Mucosa of descending colon (tissue), 3 donors: Measurements from ENCODE around the gene NUP155. TPM values are rescaled to one million over a fixed set of nuclear protein-coding genes. Genes with fewer than 3 reads are reported as not detected.
"Not testable (repeated sequence)": the region's sequence is repeated elsewhere in the genome, so short reads cannot be mapped to it uniquely, and the experiment has no call there.

ENCODE experiments used
- ATAC-seq: fragments of 200-7000 bp; cut with Tn5 transposase; one replicate; pipeline ENCODE4 v1.9.1; 2020; ENCODE audit warnings: mild to moderate bottlenecking, moderate library complexity
- DNase-seq, 3 donors: peaks; one replicate each; pipeline ENCODE4 v3.0.0-alpha.2; 2020
- H3K36me3 ChIP-seq: fragments of 200-600 bp; one replicate; pipeline ENCODE4 v1.8.0; 2021; ENCODE audit warnings: low read depth, mild to moderate bottlenecking
- H3K4me1 ChIP-seq: fragments of 200-600 bp; one replicate; pipeline ENCODE4 v1.8.0; 2021; ENCODE audit warnings: low read depth, mild to moderate bottlenecking
- H3K4me3 ChIP-seq: fragments of 200-600 bp; one replicate; pipeline ENCODE4 v1.8.0; 2021; ENCODE audit warnings: mild to moderate bottlenecking
- H3K9me3 ChIP-seq: fragments of 200-600 bp; one replicate; pipeline ENCODE4 v1.8.0; 2021; ENCODE audit warnings: mild to moderate bottlenecking
- CTCF ChIP-seq: fragments of 200-600 bp; IDR thresholded peaks from one replicate; pipeline ENCODE4 v1.8.0; 2022; ENCODE audit warnings: antibody characterized with exemption, mild to moderate bottlenecking
- intact Hi-C, 2 donors: fragments of 100-400 bp; cut with DNase I in 1 of 2; cut with micrococcal nuclease in 1 of 2; formaldehyde crosslinking; loops; one replicate each; pipeline versions ENCODE4 v1.11.0 to v1.11.1; 2022; cut with DNase I, micrococcal nuclease
- long read RNA-seq, 2 donors: library from polyadenylated mRNA; unstranded; transcript quantifications; one replicate each; pipeline ENCODE4 v2.0.0, GENCODE V29; 2019 to 2021
- total RNA-seq, 3 donors: library from RNA; stranded (reverse); fragmentation: NEBNext Ultra II Directional in 2 of 3; extraction: Animal tissue kit (Norgen Biotek cat#: 25700) in 2 of 3; gene quantifications; one replicate each; pipeline versions ENCODE4 v1.2.1 to v1.2.4, GENCODE V29; 2021 to 2023
- donor health status: DM: no; HTN: no; CAD: no; lungs with moderate emphysema.
- donor health status: DM: no; HTN: no; CAD: no.
- donor health status: DM: no; HTN: yes; CAD: no.

Gene NUP155
- 10 to 100 TPM; 16.0 to 20.4 (median 19.8) TPM for total RNA-seq
- long read RNA-seq, donor 1, full-length matches to known transcripts: 3 of 3 reads
- long read RNA-seq, donor 1, partial matches to known transcripts: 0 of 3 reads
- long read RNA-seq, donor 1, other reads (novel, unspliced or antisense): 0 of 3 reads
- long read RNA-seq, donor 2: 0 reads

DNA sequence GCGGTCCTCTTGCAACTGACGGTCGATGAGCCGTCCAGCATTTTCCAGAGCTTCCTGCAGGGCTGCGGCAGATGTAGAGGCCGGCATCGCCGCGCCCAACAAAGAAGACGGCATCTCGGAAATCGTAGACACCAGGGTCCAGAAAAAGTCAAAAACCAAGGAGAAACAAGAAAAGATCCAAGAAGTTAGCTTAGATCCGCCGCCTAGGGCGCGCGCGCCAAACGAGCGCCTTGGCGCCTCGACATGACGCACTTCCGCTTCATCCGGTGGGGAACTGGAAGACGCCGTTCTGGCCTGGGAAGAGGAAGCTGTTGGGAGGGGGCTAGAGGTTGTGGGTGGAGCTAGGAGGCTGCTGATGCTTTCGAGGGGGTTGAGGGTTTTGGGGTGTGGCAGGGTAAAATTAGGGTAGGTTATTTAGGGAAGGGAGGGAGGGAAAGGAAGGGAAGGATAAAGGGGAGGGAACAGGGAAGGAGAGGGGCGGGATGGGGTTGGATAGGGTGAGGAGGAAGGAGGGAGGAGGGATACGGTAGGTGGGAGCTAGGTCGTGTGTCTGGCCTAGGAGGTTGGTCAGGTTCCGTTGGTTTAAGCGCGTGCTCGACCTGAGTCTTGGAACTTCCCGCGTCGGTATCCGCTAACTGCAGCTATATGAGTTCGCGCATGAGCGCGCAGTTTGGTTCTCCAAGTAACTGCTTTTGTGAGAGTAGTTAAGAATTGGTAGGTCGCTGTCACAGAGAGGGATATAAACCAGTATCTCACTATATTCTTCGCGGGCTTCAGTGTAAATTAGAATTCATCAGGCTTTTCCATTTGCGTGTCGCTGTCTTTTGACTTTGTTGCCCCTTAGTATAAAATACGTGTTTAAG, at the start of gene NUP155:
Gene NUP155 (minus strand): TSS at position 243 of the 863 bp plus-strand sequence. CDS start 129 bp downstream, at position 114.
- H3K36me3 ChIP-seq: no peaks in the 10 kb centered on the region
- ATAC-seq: peak; percentile 98
- DNase-seq: peak; percentile 90 to 94 (median 94)
- H3K4me1 ChIP-seq: peaks cover 24% of the 10 kb centered on the region
- intact Hi-C loops: no loop called here
- H3K4me3 ChIP-seq: peak within 1 kb of the TSS; percentile 76
- no peak for TF ChIP-seq CTCF
- H3K9me3 ChIP-seq: no peaks in the 10 kb centered on the region

GRCh38 chr5:37417347-37417746, 46.4 kb upstream of the NUP155 start:
- intact Hi-C loops: no loop called here
- H3K4me3 ChIP-seq: no peak overlapping the region
- no peak for TF ChIP-seq CTCF
- no peaks in the 10 kb centered on the region for H3K36me3 ChIP-seq
- no peaks in the 10 kb centered on the region for H3K4me1 ChIP-seq
- ATAC-seq (no peak), DNase-seq (no peak)
- no peaks in the 10 kb centered on the region for H3K9me3 ChIP-seq

DNA sequence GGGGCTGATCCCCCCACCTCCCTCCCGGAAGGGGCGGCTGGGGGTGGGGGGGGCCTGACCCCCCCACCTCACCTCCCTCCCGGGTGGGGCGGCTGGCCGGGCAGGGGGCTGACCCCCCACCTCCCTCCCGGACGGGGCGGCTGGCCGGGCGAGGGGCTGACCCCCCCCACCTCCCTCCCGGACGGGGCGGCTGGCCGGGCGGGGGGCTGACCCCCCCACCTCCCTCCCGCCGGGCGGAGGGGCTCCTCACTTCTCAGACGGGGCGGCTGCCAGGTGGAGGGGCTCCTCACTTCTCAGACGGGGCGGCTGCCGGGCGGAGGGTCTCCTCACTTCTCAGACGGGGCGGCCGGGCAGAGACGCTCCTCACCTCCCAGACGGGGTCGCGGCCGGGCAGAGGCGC, 44.5 kb upstream of the NUP155 start:
- H3K4me3 ChIP-seq, intact Hi-C loops, ATAC-seq, H3K36me3 ChIP-seq, H3K9me3 ChIP-seq, DNase-seq, H3K4me1 ChIP-seq: not testable (repeated sequence)

DNA sequence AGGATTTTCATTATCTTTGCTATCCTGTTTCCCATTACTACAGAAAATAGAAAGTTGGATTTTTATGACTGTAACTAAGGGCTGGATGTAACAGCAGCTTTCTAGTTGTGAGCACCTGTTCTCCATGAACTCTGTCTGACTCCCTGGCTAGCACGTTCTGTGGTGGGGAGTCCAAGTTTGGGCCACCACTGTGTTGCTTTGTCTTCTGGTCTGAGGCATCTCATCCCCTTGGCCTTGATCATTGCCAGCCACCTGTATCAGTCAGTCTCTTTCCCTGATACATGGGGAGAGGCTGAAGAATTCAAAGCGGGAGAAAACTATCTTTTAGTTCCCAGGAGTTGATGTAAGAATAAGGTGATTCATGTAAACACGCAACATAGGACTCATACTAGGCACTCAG, 41.6 kb upstream of the NUP155 start:
- no peaks in the 10 kb centered on the region for H3K36me3 ChIP-seq
- no peaks in the 10 kb centered on the region for H3K4me1 ChIP-seq
- no peak overlapping the region for H3K4me3 ChIP-seq
- intact Hi-C loops: no loop called here
- ATAC-seq (no peak), DNase-seq (no peak)
- H3K9me3 ChIP-seq: no peaks in the 10 kb centered on the region
- TF ChIP-seq CTCF: no peak

GRCh38 chr5:37400501-37400900, 29.6 kb upstream of the NUP155 start:
- Histone ChIP-seq H3K4me1 (peaks cover 8% of the 10 kb centered on the region), H3K36me3 (no peaks in the 10 kb centered on the region), H3K4me3 (no peak overlapping the region), H3K9me3 (no peaks in the 10 kb centered on the region)
- ATAC-seq (no peak), DNase-seq (no peak)
- intact Hi-C loops: loop anchor here in 1 of 2 donors (10.0 kb wide), 1 partner anchor 794 kb away; no protein-coding TSS in a partner anchor
- TF ChIP-seq CTCF: no peak

- intact Hi-C loops: no loop called here
- H3K4me3 ChIP-seq: no peak overlapping the region
- no peaks in the 10 kb centered on the region for H3K4me1 ChIP-seq
- no peaks in the 10 kb centered on the region for H3K9me3 ChIP-seq
- TF ChIP-seq CTCF: no peak
- no peaks in the 10 kb centered on the region for H3K36me3 ChIP-seq
- ATAC-seq: no peak
- no peak for DNase-seq
Observed at GRCh38 chr5:37396352-37396751, 25.4 kb upstream of the NUP155 start.
